ENCODE measurements around the gene TRRAP. TPM values are rescaled to one million over a fixed set of nuclear protein-coding genes. Genes with fewer than 3 reads are reported as not detected.

The TRRAP gene
- total and polyA plus RNA-seq, 4 donors, result 8.3 to 43.1 (median 20.9) TPM

- no peak overlapping the region for H3K27ac ChIP-seq (ENCODE audit: low read depth in 1 of 2, low read length in 1 of 2)
- peaks cover 37 to 78% (median 51%) of the 10 kb centered on the region in 4 donors for H3K36me3 ChIP-seq (ENCODE audit: control insufficient read depth in 4 of 4, insufficient read depth in 4 of 4, low read length in 4 of 4)
Measured at GRCh38 chr7:99033765-99034164, 155.4 kb downstream of the TRRAP start.

GRCh38 chr7:99034932-99035722 is 156.8 kb downstream of the TRRAP start:
- H3K9me3 ChIP-seq (ENCODE audit: control insufficient read depth in 4 of 4, insufficient read depth in 3 of 4, low read length in 3 of 4), result peaks cover 0 to 4% (median 2%) of the 10 kb centered on the region in 4 donors
- no peak for DNase-seq
- no peak for TF ChIP-seq CTCF (IDR thresholded peaks at IDR 0.05; ENCODE audit: control extremely low read depth, extremely low read depth)
- ATAC-seq (ENCODE audit: insufficient read depth, low FRiP score), result no peak
- WGBS, 2 donors, result 95 to 96% methylated on average over 30 of the region's 30 CpGs
- no peaks in the 10 kb centered on the region for H3K27me3 ChIP-seq (ENCODE audit: control insufficient read depth in 3 of 3, insufficient read depth in 3 of 3, low read length in 2 of 3)
- H3K36me3 ChIP-seq (ENCODE audit: control insufficient read depth in 4 of 4, insufficient read depth in 4 of 4, low read length in 4 of 4), result peaks cover 26 to 80% (median 44%) of the 10 kb centered on the region in 4 donors
- H3K27ac ChIP-seq (ENCODE audit: low read depth in 1 of 2, low read length in 1 of 2), result no peak overlapping the region
- H3K4me1 ChIP-seq (ENCODE audit: control insufficient read depth in 5 of 5, insufficient read depth in 5 of 5, low read length in 5 of 5), result no peaks in the 10 kb centered on the region
- H3K4me3 ChIP-seq, result no peak overlapping the region
- no peak overlapping the region for H3K9ac ChIP-seq (ENCODE audit: insufficient read depth in 1 of 2, low read length in 2 of 2)

More at GRCh38 chr7:99033765-99034164, 155.4 kb downstream of the TRRAP start:
- 94 to 95% methylated on average over 4 of the region's 4 CpGs for WGBS, 2 donors
- DNase-seq, result no peak
- no peak overlapping the region for H3K4me3 ChIP-seq
- H3K27me3 ChIP-seq (ENCODE audit: control insufficient read depth in 3 of 3, insufficient read depth in 3 of 3, low read length in 2 of 3), result no peaks in the 10 kb centered on the region
- TF ChIP-seq CTCF (IDR thresholded peaks at IDR 0.05; ENCODE audit: control extremely low read depth, extremely low read depth), result no peak
- H3K9ac ChIP-seq (ENCODE audit: insufficient read depth in 1 of 2, low read length in 2 of 2), result no peak overlapping the region
- no peak for ATAC-seq (ENCODE audit: insufficient read depth, low FRiP score)
- peaks cover 0 to 10% (median 2%) of the 10 kb centered on the region in 4 donors for H3K9me3 ChIP-seq (ENCODE audit: control insufficient read depth in 4 of 4, insufficient read depth in 3 of 4, low read length in 3 of 4)
- peaks cover 0 to 2% (median 0%) of the 10 kb centered on the region in 5 donors for H3K4me1 ChIP-seq (ENCODE audit: control insufficient read depth in 5 of 5, insufficient read depth in 5 of 5, low read length in 5 of 5)

GRCh38 chr7:99035723-99036545 is 157.6 kb downstream of the TRRAP start:
- Histone ChIP-seq H3K4me3 (no peak overlapping the region), H3K27me3 (ENCODE audit: control insufficient read depth in 3 of 3, insufficient read depth in 3 of 3, low read length in 2 of 3) (no peaks in the 10 kb centered on the region), H3K9me3 (ENCODE audit: control insufficient read depth in 4 of 4, insufficient read depth in 3 of 4, low read length in 3 of 4) (no peaks in the 10 kb centered on the region), H3K4me1 (ENCODE audit: control insufficient read depth in 5 of 5, insufficient read depth in 5 of 5, low read length in 5 of 5) (no peaks in the 10 kb centered on the region), H3K36me3 (ENCODE audit: control insufficient read depth in 4 of 4, insufficient read depth in 4 of 4, low read length in 4 of 4) (peaks cover 23 to 77% (median 39%) of the 10 kb centered on the region in 4 donors), H3K9ac (ENCODE audit: insufficient read depth in 1 of 2, low read length in 2 of 2) (no peak overlapping the region), H3K27ac (ENCODE audit: low read depth in 1 of 2, low read length in 1 of 2) (no peak overlapping the region)
- ATAC-seq (ENCODE audit: insufficient read depth, low FRiP score), result no peak
- DNase-seq, result no peak
- 91 to 92% methylated on average over 26 of the region's 26 CpGs for WGBS, 2 donors
- no peak for TF ChIP-seq CTCF (IDR thresholded peaks at IDR 0.05; ENCODE audit: control extremely low read depth, extremely low read depth)
